Calu3 (cell line): ENCODE data around the gene DSE. TPM values are rescaled to one million over a fixed set of nuclear protein-coding genes. Genes with fewer than 3 reads are reported as not detected.

Experiments used
- BruUV-seq: library from RNA; stranded (reverse); fragments of 400-500 nt; replicated peaks from 2 replicates; lab custom pipeline; 2021; lab: Mats Ljungman, UMichigan
- CTCF ChIA-PET: fragments of 300-600 bp; sonication (Branson Sonifier 250); formaldehyde crosslinking; loops from one replicate; lab custom pipeline; 2022; ENCODE audit warnings: antibody characterized with exemption; lab: Charles Lee
- DNase-seq: peaks from one replicate; pipeline ENCODE4 v3.0.0; 2022
- H3K27ac Mint-ChIP-seq: one replicate; pipeline ENCODE4 v1.8.0; 2022; ENCODE audit warnings: mixed read lengths; ENCODE audit not compliant: unreplicated experiment
- H3K27me3 Mint-ChIP-seq: one replicate; pipeline ENCODE4 v1.8.0; 2022; ENCODE audit warnings: mixed read lengths; ENCODE audit not compliant: unreplicated experiment
- H3K36me3 Mint-ChIP-seq: one replicate; pipeline ENCODE4 v1.8.0; 2022; ENCODE audit warnings: mild to moderate bottlenecking, moderate library complexity, mixed read lengths; ENCODE audit not compliant: insufficient read depth, unreplicated experiment
- H3K4me1 Mint-ChIP-seq: one replicate; pipeline ENCODE4 v1.8.0; 2022; ENCODE audit warnings: mild to moderate bottlenecking, low read depth, mixed read lengths; ENCODE audit not compliant: unreplicated experiment
- H3K4me3 Mint-ChIP-seq: one replicate; pipeline ENCODE4 v1.8.0; 2022; ENCODE audit warnings: mild to moderate bottlenecking, low read depth, moderate library complexity, mixed read lengths; ENCODE audit not compliant: unreplicated experiment
- H3K9me3 Mint-ChIP-seq: one replicate; pipeline ENCODE4 v1.8.0; 2022; ENCODE audit warnings: low read depth, mixed read lengths; ENCODE audit not compliant: unreplicated experiment
- intact Hi-C: fragments of 100-400 bp; cut with micrococcal nuclease; formaldehyde crosslinking; loops from one replicate; pipeline ENCODE4 v1.10.0; 2022; ENCODE audit not compliant: unreplicated experiment
- total RNA-seq: library from RNA; stranded (reverse); gene quantifications from 2 replicates; pipeline ENCODE4 v1.2.3, GENCODE V29; 2022
- TF ChIP-seq, protein P1 (sequence below): fragments of 200-600 bp; IDR thresholded peaks from one replicate; pipeline ENCODE4 v1.8.0; 2022; ENCODE audit warnings: antibody characterized with exemption; ENCODE audit not compliant: unreplicated experiment

Gene DSE
- total RNA-seq, 1 experiment from 2014 or later: 43.8 TPM

DNA sequence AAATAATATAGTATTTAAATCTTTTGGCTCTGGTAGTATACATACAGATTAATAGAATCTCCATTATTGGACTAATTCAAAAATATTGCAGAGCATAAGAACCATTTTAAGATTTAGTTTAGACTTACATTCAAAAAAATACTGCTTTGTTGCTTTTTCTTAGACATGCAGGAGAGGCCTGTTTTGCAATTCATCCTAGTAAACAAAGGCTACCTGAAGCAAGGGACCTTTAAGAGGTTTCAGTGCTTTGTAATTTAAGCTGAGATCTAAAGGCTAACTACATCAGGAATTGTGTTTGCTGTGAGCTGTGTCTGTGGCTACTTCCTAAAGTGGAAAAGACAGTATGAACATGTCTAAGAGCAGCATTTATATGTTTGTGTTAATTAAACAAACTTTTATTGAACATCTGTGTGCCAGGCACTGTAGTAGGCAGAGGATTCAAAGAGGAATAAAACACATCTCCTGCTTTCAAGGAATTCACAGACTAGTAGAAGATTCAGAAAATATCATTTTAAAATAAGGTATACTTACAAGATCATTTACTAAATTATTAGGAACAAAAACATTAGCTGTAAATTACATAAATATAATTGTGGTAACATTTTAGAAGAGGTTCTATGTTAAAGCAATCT, 61.3 kb downstream of the DSE start:
- no peaks in the 10 kb centered on the region for H3K36me3 Mint-ChIP-seq
- no TSS peak for BruUV-seq
- CTCF ChIA-PET: interaction anchor here (0.7 kb wide), 1 partner anchor 184 kb away, joined by 5 read pairs; no protein-coding TSS in a partner anchor

DNA sequence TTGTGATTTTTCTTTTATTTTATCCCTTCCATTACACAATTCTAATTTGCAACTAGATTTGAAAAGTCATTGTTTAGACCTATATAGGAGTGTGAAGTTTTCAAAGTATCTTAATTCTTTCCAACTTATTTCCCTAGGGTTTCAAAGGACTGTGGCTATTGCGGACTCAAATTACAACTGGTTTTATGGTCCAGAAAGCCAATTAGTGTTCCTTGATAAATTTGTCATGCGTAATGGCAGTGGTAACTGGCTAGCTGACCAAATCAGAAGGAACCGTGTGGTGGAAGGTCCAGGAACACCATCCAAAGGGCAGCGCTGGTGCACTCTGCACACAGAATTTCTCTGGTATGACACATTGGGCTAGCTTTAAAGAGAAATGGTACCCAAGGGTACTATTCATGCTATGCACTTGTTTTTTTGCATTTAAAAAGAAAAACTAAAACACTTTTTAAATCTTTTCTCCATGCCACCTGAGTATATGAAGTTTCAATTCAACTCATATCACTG, 62.5 kb downstream of the DSE start:
- BruUV-seq: no TSS peak
- DNase-seq: no peak
- H3K4me3 Mint-ChIP-seq: no peak overlapping the region
- no peaks in the 10 kb centered on the region for H3K4me1 Mint-ChIP-seq
- no peaks in the 10 kb centered on the region for H3K36me3 Mint-ChIP-seq
- no peaks in the 10 kb centered on the region for H3K9me3 Mint-ChIP-seq
- no peak overlapping the region for H3K27ac Mint-ChIP-seq
- CTCF ChIA-PET: no interaction called here
- no peaks in the 10 kb centered on the region for H3K27me3 Mint-ChIP-seq
- TF ChIP-seq, protein P1, sequence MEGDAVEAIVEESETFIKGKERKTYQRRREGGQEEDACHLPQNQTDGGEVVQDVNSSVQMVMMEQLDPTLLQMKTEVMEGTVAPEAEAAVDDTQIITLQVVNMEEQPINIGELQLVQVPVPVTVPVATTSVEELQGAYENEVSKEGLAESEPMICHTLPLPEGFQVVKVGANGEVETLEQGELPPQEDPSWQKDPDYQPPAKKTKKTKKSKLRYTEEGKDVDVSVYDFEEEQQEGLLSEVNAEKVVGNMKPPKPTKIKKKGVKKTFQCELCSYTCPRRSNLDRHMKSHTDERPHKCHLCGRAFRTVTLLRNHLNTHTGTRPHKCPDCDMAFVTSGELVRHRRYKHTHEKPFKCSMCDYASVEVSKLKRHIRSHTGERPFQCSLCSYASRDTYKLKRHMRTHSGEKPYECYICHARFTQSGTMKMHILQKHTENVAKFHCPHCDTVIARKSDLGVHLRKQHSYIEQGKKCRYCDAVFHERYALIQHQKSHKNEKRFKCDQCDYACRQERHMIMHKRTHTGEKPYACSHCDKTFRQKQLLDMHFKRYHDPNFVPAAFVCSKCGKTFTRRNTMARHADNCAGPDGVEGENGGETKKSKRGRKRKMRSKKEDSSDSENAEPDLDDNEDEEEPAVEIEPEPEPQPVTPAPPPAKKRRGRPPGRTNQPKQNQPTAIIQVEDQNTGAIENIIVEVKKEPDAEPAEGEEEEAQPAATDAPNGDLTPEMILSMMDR: no peak
- intact Hi-C loops: no loop called here

More for the DNA sequence above, 61.3 kb downstream of the DSE start:
- Mint-ChIP-seq H3K27me3 (no peaks in the 10 kb centered on the region), H3K4me1 (no peaks in the 10 kb centered on the region), H3K4me3 (no peak overlapping the region), H3K27ac (no peak overlapping the region), H3K9me3 (no peaks in the 10 kb centered on the region)
- no peak for DNase-seq
- TF ChIP-seq, protein P1: no peak
- intact Hi-C loops: no loop called here

DNA sequence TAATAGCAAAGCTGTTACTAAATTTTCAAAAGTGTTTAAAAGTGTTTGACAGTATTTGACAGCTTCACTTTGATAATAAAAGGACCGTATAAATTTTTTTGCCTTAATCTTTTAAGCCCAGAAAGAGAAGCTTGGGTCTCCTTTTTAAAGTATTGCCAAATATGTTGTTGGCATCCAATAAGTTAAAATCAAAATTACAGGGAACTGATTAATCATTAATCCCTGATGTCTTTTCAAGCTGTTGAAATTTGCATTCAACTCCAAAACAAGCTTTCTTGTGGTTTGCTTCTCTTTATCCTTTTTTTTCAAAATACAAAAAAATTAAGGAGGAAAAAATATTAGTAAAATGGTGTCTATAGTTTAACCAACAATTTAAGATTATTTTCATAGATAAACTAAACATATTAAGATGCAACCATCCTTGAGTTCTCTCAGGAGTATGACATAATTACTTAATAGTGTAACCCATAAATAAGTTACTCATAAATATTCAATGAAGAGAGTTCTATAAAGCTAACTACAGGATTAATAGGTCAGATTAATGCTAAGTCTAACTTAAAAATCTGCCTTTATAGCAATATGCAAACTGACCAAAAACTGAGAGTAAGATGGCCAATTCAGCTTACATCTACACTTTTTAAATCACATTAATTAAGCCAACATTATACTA, 63.4 kb downstream of the DSE start:
- CTCF ChIA-PET: no interaction called here
- H3K36me3 Mint-ChIP-seq: no peaks in the 10 kb centered on the region
- H3K4me1 Mint-ChIP-seq: no peaks in the 10 kb centered on the region
- H3K27me3 Mint-ChIP-seq: no peaks in the 10 kb centered on the region
- no TSS peak for BruUV-seq
- TF ChIP-seq, protein P1: no peak
- H3K27ac Mint-ChIP-seq: no peak overlapping the region
- H3K9me3 Mint-ChIP-seq: no peaks in the 10 kb centered on the region
- intact Hi-C loops: no loop called here
- no peak for DNase-seq
- H3K4me3 Mint-ChIP-seq: no peak overlapping the region

DNA sequence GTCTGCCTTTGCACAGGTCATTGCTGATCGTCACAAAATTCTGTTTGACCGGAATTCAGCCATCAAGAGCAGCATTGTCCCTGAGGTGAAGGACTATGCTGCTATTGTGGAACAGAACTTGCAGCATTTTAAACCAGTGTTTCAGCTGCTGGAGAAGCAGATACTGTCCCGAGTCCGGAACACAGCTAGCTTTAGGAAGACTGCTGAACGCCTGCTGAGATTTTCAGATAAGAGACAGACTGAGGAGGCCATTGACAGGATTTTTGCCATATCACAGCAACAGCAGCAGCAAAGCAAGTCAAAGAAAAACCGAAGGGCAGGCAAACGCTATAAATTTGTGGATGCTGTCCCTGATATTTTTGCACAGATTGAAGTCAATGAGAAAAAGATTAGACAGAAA, 65.8 kb downstream of the DSE start:
- no TSS peak for BruUV-seq
- Mint-ChIP-seq H3K27ac (no peak overlapping the region), H3K4me1 (no peaks in the 10 kb centered on the region), H3K27me3 (no peaks in the 10 kb centered on the region), H3K9me3 (no peaks in the 10 kb centered on the region), H3K36me3 (no peaks in the 10 kb centered on the region), H3K4me3 (no peak overlapping the region)
- TF ChIP-seq, protein P1: no peak
- CTCF ChIA-PET: no interaction called here
- intact Hi-C loops: no loop called here
- DNase-seq: no peak
